Choroid plexus epithelial cell (primary cell): ENCODE measurements around the gene PEX7.
A peak's percentile ranks its signal among the peaks of the same experiment; 100 is the strongest.

Experiments used
- DNase-seq: peaks from one replicate; pipeline ENCODE4 v3.0.0-alpha.2; 2010; ENCODE audit warnings: low read depth
- H3K4me3 ChIP-seq: 2 replicates; pipeline ENCODE4 v1.5.1; 2011; ENCODE audit warnings: low read depth, mild to moderate bottlenecking, control low read depth, low read length, moderate library complexity
- CTCF ChIP-seq: conservative IDR thresholded peaks from 2 replicates; pipeline ENCODE4 v1.5.1; 2011; ENCODE audit warnings: low read depth, mild to moderate bottlenecking, control low read depth, inconsistent platforms, low read length, moderate library complexity

PEX7 gene

GRCh38 chr6:136820561-136820960, 1.8 kb upstream of the PEX7 start:
- H3K4me3 ChIP-seq: no peak overlapping the region
- no peak for DNase-seq
- no peak for TF ChIP-seq CTCF

- peak; percentile 60 for DNase-seq
- no peak for TF ChIP-seq CTCF
Measured at GRCh38 chr6:136822046-136822375, 381 bp upstream of the PEX7 start.

GRCh38 chr6:136823128-136823660, 802 bp downstream of the PEX7 start:
- no peak for DNase-seq
- peak overlapping the region; percentile 82 for H3K4me3 ChIP-seq
- no peak for TF ChIP-seq CTCF

More at GRCh38 chr6:136822046-136822375, 381 bp upstream of the PEX7 start:
- peak overlapping the region; percentile 82 for H3K4me3 ChIP-seq

GRCh38 chr6:136826216-136826615, 3.8 kb downstream of the PEX7 start:
- no peak for TF ChIP-seq CTCF
- no peak overlapping the region for H3K4me3 ChIP-seq
- DNase-seq: no peak

- no peak for DNase-seq
- TF ChIP-seq CTCF: no peak
Measured at GRCh38 chr6:136831873-136832562, 9.6 kb downstream of the PEX7 start.

GRCh38 chr6:136840276-136841001, 18.0 kb downstream of the PEX7 start:
- DNase-seq: no peak
- H3K4me3 ChIP-seq: no peak overlapping the region
- no peak for TF ChIP-seq CTCF

More at GRCh38 chr6:136831873-136832562, 9.6 kb downstream of the PEX7 start:
- H3K4me3 ChIP-seq: no peak overlapping the region
